GM23248 (cell line): ENCODE data around the gene ST6GALNAC3.

Experiments used
- EZH2 ChIP-seq: fragments of 200-600 bp; sonication (generic); IDR thresholded peaks from 2 replicates; pipeline ENCODE4 v1.6.1; 2018; ENCODE audit warnings: antibody characterized with exemption, mild to moderate bottlenecking; ENCODE audit not compliant: insufficient read depth, poor library complexity, severe bottlenecking
- EZH2phosphoT487 ChIP-seq: fragments of 200-600 bp; sonication (generic); IDR thresholded peaks from 2 replicates; pipeline ENCODE4 v1.6.1; 2018; ENCODE audit warnings: antibody characterized with exemption, moderate library complexity, mild to moderate bottlenecking, low read depth; ENCODE audit not compliant: insufficient read depth

- TF ChIP-seq EZH2phosphoT487: no peak
- TF ChIP-seq EZH2: no peak
Observed at GRCh38 chr1:76106251-76106650, 31.7 kb downstream of the ST6GALNAC3 start.
